Middle frontal gyrus (tissue), 1 donor: ENCODE measurements around the gene CASR.
"Not testable (repeated sequence)": the region's sequence is repeated elsewhere in the genome, so short reads cannot be mapped to it uniquely, and the experiment has no call there.

Source experiments
- DNase-seq: peaks from one replicate; pipeline ENCODE4 v3.0.0-alpha.2; 2015; ENCODE audit warnings: low spot score; ENCODE audit errors: extremely low spot score

Gene CASR

GRCh38 chr3:122183521-122183892 is at the start of gene CASR:
CASR (plus strand) TSS chr3:122183668; CDS start chr3:122254190, 70,522 bp downstream.
- DNase-seq = no peak

DNA sequence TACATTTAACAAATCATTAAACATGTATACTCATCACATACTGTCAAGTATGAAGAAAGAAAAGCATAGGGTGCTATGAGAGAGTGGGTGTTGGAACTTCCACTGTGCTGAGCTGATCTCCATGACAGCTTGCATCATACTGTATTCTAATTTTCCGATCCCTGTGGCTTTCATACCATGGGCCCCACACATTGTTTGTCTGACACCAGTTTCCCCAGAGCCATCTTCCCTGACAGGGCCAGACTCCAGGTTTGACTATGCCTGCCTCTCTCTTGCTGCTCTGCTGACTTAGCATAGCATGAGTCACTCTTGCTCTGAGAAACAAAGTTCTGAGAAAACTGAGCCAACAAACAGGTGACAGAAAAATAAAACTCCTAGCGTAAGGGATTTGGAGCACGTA is 37.0 kb upstream of the CASR start:
- DNase-seq = no peak

- no peak for DNase-seq
These were observed 34.4 kb upstream of the CASR start for GRCh38 chr3:122148941-122149627.

DNA sequence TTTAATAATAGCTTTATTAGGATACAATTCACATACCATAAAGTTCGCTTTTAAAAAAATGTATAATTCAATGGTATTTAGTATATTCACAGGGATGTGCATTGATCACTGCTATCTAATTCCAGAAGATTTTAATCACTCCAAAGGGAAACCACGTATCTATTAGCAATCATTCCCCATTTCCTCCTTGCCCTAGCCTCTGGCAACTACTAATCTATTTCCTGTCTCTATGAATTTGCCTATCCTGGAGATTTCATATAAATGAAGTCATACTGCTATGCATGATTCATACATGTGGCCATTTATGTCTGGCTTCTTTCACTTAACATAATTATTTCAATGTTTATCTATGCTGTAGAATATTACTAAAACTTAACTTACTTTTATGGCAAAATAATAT is 32.0 kb upstream of the CASR start:
- no peak for DNase-seq

GRCh38 chr3:122164983-122165382 is 18.5 kb upstream of the CASR start:
- DNase-seq = not testable (repeated sequence)

- no peak for DNase-seq
These were observed 15.8 kb upstream of the CASR start for GRCh38 chr3:122167630-122168029.

GRCh38 chr3:122168044-122168443 is 15.4 kb upstream of the CASR start:
- no peak for DNase-seq

GRCh38 chr3:122169911-122170310 is 13.6 kb upstream of the CASR start:
- DNase-seq = no peak

DNA sequence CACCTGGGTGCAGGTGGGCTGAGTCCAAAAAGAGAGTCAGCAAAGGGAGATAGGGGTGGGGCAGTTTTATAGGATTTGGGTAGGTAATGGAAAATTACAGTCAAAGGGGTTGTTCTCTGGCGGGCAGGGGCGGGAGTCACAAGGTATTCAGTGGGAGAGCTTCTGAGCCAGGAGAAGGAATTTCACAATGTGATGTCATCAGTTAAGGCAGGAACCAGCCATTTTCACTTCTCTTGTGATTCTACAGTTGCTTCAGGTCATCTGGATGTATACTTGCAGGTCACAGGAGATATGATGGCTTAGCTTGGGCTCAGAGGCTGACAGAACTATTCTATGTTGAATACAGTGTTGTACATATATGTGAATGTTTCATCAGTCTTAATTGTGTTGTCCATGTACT is 12.1 kb upstream of the CASR start:
- not testable (repeated sequence) for DNase-seq

DNA sequence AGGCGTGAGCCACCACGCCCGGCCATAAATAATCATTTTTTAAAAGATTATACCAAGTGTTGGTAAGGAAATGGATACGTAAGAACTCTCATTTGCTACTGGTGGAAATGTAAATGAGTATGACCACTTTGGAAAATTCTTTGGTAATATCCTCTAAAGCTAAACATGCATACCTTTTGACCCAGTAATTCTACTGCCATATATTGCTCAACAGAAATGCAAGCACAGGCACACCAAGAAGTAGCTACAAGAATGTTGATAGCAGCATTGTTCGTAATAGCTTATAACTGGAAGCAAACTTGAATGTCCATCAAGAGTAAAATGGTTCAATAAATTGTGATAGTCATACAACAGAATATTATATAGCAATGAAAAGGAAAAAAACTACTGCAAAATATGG is 4.8 kb upstream of the CASR start:
- DNase-seq = no peak

GRCh38 chr3:122183893-122184590 is 574 bp downstream of the CASR start:
- no peak for DNase-seq

DNA sequence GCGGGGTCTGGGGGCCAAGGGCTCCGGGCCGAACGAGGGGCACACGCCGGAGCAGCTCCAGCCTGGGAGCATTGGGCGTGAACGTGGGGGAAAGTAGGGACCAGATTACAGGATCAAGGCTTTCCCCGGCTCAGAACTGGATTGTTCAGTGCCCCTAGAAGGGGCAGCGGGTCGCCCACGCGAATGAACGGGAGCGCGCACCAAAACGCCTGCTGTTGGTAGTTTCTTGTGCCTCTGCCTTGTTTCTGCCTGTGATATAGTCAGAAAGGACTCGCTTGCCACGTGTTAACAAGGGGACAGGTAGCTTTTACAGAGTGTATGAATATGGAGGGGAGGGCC is 1.1 kb downstream of the CASR start:
- no peak for DNase-seq

- no peak for DNase-seq
These were observed 2.9 kb downstream of the CASR start for GRCh38 chr3:122186372-122186771.

GRCh38 chr3:122188737-122189136 is 5.3 kb downstream of the CASR start:
- no peak for DNase-seq

GRCh38 chr3:122189357-122189756 is 5.9 kb downstream of the CASR start:
- no peak for DNase-seq

- no peak for DNase-seq
These were observed 7.1 kb downstream of the CASR start for GRCh38 chr3:122190525-122190924.

DNA sequence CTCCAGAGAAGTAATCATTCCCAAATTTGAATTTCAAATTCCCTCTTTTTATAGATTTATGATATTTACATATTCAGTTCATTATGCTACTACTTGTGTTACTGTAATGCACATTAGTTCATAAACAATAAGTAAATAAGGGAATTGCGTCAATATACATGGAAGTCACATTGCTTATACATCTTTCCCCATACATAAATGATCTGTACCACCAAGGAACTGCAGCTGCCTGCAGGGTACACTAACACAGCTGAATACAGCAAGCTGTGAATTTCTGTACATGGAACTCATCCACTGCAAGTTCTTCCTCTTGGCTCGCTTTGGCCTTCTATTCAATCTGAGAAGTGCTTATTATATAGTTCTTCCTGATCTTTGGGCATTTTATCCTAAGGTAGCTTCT is 15.5 kb downstream of the CASR start:
- no peak for DNase-seq

DNA sequence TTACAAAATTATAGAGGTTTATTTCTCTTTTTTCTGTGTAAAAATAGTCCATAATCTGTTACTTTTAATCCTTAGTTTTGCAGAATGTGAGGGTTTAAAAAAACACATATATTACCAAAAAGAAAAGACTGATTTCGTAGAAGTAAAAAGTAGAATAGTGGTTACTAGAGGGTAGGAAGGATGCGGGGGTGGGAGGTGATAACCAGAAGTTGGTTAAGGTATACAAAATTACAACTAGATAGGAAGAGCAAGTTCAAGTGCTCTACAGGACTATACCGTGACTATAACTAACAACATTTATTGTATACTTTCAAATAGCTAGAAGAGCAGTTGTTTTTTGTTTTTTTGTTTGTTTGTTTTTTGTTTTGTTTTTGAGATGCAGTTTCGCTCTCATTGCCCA is 16.1 kb downstream of the CASR start:
- DNase-seq = no peak

- no peak for DNase-seq
These were observed 17.2 kb downstream of the CASR start for GRCh38 chr3:122200661-122201060.

- not testable (repeated sequence) for DNase-seq
These were observed 18.0 kb downstream of the CASR start for GRCh38 chr3:122201476-122201875.

DNA sequence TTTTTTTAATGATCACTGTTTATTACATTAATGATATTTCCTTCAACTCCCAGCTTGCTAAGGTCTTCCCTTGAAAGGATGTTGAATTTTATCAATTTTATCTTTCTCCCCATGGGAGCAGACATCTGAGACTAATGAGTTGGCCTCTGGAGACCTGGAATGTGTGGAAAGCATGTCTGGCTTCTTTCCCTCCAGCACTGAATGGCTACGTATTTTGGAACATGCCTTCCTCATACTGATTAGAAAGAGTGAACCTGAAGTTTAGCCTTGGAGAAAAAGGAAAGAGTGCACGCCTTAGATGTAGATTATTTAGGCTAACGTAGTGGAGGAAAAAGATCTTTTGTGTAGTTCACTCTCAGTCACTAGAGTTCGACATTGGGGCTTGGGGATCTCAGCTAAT is 25.1 kb downstream of the CASR start:
- DNase-seq = no peak

DNA sequence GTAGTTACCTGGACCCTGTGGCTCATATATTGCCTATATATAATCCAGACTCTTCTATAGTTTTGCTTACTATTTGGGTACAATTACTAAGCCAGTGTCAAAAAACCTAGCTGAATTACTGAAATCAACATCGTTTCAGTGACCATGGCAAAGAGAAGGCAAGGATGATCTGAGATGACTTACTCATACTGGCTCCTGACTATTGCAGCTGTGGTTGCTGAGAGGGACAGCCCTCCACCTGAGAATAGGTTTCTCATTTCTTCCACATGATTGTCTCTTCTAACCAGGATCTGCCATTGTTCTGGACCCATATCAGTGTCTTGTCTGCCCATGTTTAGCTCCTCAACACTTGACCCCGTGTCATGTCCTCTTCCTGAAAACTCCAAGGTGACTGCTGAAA is 30.2 kb downstream of the CASR start:
- DNase-seq = no peak

DNA sequence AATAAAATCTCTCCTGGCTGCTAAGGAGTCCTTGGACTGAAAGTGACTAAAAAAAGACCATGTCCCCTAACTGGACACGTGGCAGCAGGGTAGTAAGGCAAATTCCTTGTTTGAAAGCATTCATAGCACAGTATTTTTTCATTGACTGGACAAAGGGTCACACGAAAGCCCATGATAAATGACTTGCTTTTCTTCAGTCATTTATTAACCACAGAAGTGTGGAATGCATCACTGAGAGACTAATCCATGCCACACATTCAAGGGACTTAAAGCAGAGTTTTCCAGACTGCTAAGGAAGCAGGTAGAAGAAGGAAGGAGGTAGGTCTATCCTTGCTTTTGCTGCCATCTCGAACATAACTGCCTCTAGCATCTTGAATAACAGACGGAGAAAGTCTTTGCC is 31.2 kb downstream of the CASR start:
- DNase-seq = no peak
